Colonic mucosa (tissue), 4 donors: ENCODE data around the gene SH3D19. TPM values are rescaled to one million over a fixed set of nuclear protein-coding genes. Genes with fewer than 3 reads are reported as not detected.

Experiments
- DNase-seq: peaks from one replicate; pipeline ENCODE4 v3.0.0-alpha.2; 2020
- H3K27ac ChIP-seq: fragments of 200-600 bp; one replicate; pipeline ENCODE4 v1.8.0; 2021
- H3K27me3 ChIP-seq: fragments of 200-600 bp; one replicate; pipeline ENCODE4 v1.8.0; 2021
- H3K36me3 ChIP-seq: fragments of 200-600 bp; one replicate; pipeline ENCODE4 v1.8.0; 2021
- H3K4me1 ChIP-seq: fragments of 200-600 bp; one replicate; pipeline ENCODE4 v1.8.0; 2021; ENCODE audit warnings: mild to moderate bottlenecking
- H3K4me3 ChIP-seq: fragments of 200-600 bp; one replicate; pipeline ENCODE4 v1.8.0; 2021
- H3K9ac ChIP-seq, 2 donors: one replicate each; pipeline ENCODE4 v1.7.0; 2013; ENCODE audit warnings: control low read depth in 2 of 2, low read depth in 2 of 2, low read length in 2 of 2
- H3K9me3 ChIP-seq: fragments of 200-600 bp; one replicate; pipeline ENCODE4 v1.8.0; 2021
- intact Hi-C: fragments of 100-400 bp; cut with DNase I; formaldehyde crosslinking; loops from one replicate; pipeline ENCODE4 v1.14.1; 2022
- total RNA-seq, 2 donors: library from RNA; stranded (reverse); fragmentation: NEBNext Ultra II Directional in 1 of 2; extraction: Animal tissue kit (Norgen Biotek cat#: 25700) in 1 of 2; gene quantifications; one replicate each; pipeline ENCODE4 v1.2.1, GENCODE V29; 2021
- TF ChIP-seq, protein P1 (sequence below): fragments of 200-600 bp; IDR thresholded peaks from one replicate; pipeline ENCODE4 v1.8.0; 2022; ENCODE audit warnings: antibody characterized with exemption, mild to moderate bottlenecking
- donor health status: healthy.
- donor health status: DM: no; HTN: no; CAD: no.
- donor health status: DM: no; HTN: no; CAD: no.

Gene SH3D19
- total RNA-seq, 2 donors from 2014 or later, result 75.5 to 104 TPM

DNA sequence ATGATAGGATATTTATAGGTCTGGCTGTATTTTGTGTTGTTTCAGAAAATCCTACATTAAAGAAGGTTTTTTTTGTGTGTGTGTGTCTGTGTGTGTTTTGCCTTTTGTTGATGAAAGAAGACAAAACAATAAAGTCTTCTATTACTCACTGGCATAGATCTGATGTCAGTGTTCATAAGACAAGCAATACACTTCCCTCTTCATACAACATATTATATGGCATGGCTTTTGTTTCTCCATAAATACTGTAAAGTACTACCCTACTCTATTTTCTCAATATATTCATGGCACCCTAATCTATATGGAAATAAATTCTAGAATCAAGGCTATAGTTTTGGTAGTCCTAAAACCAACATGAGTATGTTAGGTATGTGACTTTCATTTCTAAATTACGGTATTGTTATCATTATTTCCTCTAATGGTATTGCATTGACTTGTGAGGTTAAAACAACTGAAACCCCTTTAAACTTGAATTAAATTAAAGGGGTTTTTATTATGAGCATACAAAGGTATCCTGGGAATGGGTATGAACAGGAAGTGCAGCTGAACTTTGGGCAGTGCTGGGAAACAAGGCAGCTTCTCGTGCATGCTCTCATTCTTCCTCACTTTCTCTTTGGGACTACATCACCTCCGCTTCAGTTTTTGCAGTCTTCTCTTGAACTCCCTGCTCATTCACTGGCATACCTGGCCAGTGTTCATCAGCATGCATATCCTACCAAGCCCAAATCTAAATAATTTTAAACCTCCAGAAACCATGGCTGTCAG, 119.0 kb downstream of the SH3D19 start:
- intact Hi-C loops, result no loop called here
- TF ChIP-seq, protein P1, sequence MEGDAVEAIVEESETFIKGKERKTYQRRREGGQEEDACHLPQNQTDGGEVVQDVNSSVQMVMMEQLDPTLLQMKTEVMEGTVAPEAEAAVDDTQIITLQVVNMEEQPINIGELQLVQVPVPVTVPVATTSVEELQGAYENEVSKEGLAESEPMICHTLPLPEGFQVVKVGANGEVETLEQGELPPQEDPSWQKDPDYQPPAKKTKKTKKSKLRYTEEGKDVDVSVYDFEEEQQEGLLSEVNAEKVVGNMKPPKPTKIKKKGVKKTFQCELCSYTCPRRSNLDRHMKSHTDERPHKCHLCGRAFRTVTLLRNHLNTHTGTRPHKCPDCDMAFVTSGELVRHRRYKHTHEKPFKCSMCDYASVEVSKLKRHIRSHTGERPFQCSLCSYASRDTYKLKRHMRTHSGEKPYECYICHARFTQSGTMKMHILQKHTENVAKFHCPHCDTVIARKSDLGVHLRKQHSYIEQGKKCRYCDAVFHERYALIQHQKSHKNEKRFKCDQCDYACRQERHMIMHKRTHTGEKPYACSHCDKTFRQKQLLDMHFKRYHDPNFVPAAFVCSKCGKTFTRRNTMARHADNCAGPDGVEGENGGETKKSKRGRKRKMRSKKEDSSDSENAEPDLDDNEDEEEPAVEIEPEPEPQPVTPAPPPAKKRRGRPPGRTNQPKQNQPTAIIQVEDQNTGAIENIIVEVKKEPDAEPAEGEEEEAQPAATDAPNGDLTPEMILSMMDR, result no peak
- Histone ChIP-seq H3K9ac (no peak overlapping the region), H3K4me1 (no peaks in the 10 kb centered on the region), H3K36me3 (no peaks in the 10 kb centered on the region), H3K27me3 (no peaks in the 10 kb centered on the region), H3K27ac (no peak overlapping the region), H3K4me3 (no peak overlapping the region), H3K9me3 (no peaks in the 10 kb centered on the region)
- no peak for DNase-seq

GRCh38 chr4:151205722-151206121, 119.7 kb downstream of the SH3D19 start:
- DNase-seq, result no peak
- Histone ChIP-seq H3K4me1 (no peaks in the 10 kb centered on the region), H3K27ac (no peak overlapping the region)

GRCh38 chr4:151204925-151205524, 120.4 kb downstream of the SH3D19 start:
- TF ChIP-seq, protein P1, result no peak
- Histone ChIP-seq H3K9me3 (no peaks in the 10 kb centered on the region), H3K36me3 (no peaks in the 10 kb centered on the region), H3K27ac (no peak overlapping the region), H3K4me3 (no peak overlapping the region), H3K9ac (no peak overlapping the region), H3K4me1 (no peaks in the 10 kb centered on the region), H3K27me3 (no peaks in the 10 kb centered on the region)
- no peak for DNase-seq
- intact Hi-C loops, result no loop called here

More at GRCh38 chr4:151205722-151206121, 119.7 kb downstream of the SH3D19 start:
- Histone ChIP-seq H3K9ac (no peak overlapping the region), H3K36me3 (no peaks in the 10 kb centered on the region), H3K27me3 (no peaks in the 10 kb centered on the region), H3K9me3 (no peaks in the 10 kb centered on the region), H3K4me3 (no peak overlapping the region)
- TF ChIP-seq, protein P1, result no peak
- intact Hi-C loops, result no loop called here

- Histone ChIP-seq H3K27me3 (no peaks in the 10 kb centered on the region), H3K27ac (no peak overlapping the region), H3K9ac (no peak overlapping the region), H3K9me3 (no peaks in the 10 kb centered on the region), H3K4me1 (no peaks in the 10 kb centered on the region), H3K4me3 (no peak overlapping the region), H3K36me3 (no peaks in the 10 kb centered on the region)
- no peak for DNase-seq
- intact Hi-C loops, result no loop called here
- TF ChIP-seq, protein P1, result no peak
Observed at GRCh38 chr4:151202851-151203455, 122.5 kb downstream of the SH3D19 start.

DNA sequence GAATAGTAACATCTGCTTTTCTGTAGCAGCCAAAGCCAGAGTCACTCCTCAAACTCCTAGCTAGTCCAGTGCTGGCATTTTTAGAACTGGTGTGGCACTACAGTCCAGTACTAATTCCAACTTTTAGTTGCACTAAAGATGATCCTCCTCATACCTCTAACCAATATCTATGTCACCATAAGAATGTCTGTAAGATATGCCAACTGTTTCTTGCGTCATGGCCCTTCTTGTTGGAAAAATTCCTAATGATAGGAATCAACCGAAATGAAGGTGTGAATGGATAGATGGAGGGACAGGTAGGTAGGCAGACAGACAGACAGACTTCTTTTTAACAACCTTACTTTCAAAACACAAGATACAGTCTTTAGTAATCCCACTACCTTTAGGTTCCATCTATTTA, 123.0 kb downstream of the SH3D19 start:
- H3K36me3 ChIP-seq, result no peaks in the 10 kb centered on the region
- H3K9me3 ChIP-seq, result no peaks in the 10 kb centered on the region
- no peak for DNase-seq
- no peaks in the 10 kb centered on the region for H3K4me1 ChIP-seq
- H3K27me3 ChIP-seq, result no peaks in the 10 kb centered on the region
- intact Hi-C loops, result no loop called here
- H3K9ac ChIP-seq, result no peak overlapping the region
- no peak overlapping the region for H3K4me3 ChIP-seq
- H3K27ac ChIP-seq, result no peak overlapping the region
- TF ChIP-seq, protein P1, result no peak
